A549 treated with dexamethasone at 1 μM for 4 hours (cell line): ENCODE results near the gene MAPRE3. TPM values are rescaled to one million over a fixed set of nuclear protein-coding genes. Genes with fewer than 3 reads are reported as not detected.

Experiments used
- total RNA-seq: library from RNA; stranded (reverse); fragments of 200-300 nt; extraction: Qiagen RNA extraction; gene quantifications from 5 replicates; pipeline ENCODE4 v1.2.3, GENCODE V29; 2022

The MAPRE3 gene
- 8.5 to 11.4 TPM (median 9.9 TPM) in 5 replicates for total RNA-seq

DNA sequence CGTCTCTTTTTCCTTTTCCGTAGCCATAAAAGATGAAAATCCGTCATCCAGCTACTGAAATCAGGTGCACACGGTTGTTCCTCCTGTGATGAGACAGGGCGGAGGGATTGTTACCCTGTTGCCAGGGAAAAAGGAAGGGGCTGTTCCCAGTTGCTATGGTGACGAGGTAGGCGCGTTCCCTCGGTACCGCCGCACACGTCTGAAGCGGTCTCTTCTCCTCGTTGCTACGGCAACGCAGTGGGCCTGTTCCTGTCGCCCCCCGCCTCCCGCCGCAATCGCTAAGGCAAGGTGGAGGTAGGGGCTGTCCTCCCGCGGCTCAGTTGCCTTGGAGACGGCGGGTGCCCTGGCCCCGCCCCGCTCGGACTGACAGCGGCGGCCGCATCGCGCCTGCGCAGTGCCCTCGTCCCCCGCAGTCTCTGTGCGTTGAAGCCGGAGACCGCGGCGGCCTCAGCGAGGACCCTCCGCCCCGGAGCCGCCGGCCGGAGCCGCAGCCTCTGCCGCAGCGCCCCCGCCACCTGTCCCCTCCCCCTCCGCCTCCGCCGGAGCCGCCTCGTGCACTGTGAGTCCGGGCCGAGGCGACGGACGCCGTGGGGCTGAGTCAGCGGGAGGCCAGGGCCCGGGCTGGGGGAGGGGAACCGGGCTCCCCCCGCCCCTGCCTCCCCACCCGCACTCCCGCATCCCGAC, at the start of gene MAPRE3:
Gene MAPRE3 (plus strand): TSS at position 394 of the 684 bp plus-strand sequence. CDS start 51,582 bp downstream, outside the sequence.

GRCh38 chr2:27032495-27033252, 62.2 kb downstream of the MAPRE3 start, which contains the start of gene TMEM214:
TSS of gene TMEM214 (plus strand) at chr2:27032965. CDS start at chr2:27033016, 51 bp downstream.

GRCh38 chr2:27050996-27051901, 80.8 kb downstream of the MAPRE3 start, which contains the start of gene AGBL5:
TSS of gene AGBL5 (plus strand) at chr2:27051668. CDS start at chr2:27052959, 1,291 bp downstream.

GRCh38 chr2:27071277-27071989, 101.0 kb downstream of the MAPRE3 start, which contains the start of gene OST4:
TSS of gene OST4 (minus strand) at chr2:27071654.

Other genes with a start within 250 kb of the MAPRE3 start
- 32.4 to 44.5 TPM (median 43.1 TPM) in 5 replicates for gene SLC35F6, start 206.4 kb upstream of the MAPRE3 start, total RNA-seq
- 38.8 to 53.8 TPM (median 51.0 TPM) in 5 replicates for gene CENPA, start 184.6 kb upstream of the MAPRE3 start, total RNA-seq
- 3.6 to 6.4 TPM (median 5.2 TPM) in 5 replicates for gene DPYSL5, start 122.5 kb upstream of the MAPRE3 start, total RNA-seq
- gene TMEM214, start 62.3 kb downstream of the MAPRE3 start, total RNA-seq = 47.0 to 70.0 TPM (median 69.4 TPM) in 5 replicates
- 28.5 to 34.9 TPM (median 34.4 TPM) in 5 replicates for gene AGBL5, start 81.0 kb downstream of the MAPRE3 start, total RNA-seq
- 529 to 708 TPM (median 553 TPM) in 5 replicates for gene OST4, start 101.0 kb downstream of the MAPRE3 start, total RNA-seq
- gene EMILIN1, start 108.0 kb downstream of the MAPRE3 start, total RNA-seq = 0.32 to 0.57 TPM (median 0.43 TPM) in 5 replicates
- gene KHK, start 116.1 kb downstream of the MAPRE3 start, total RNA-seq = 7.6 to 9.1 TPM (median 8.3 TPM) in 5 replicates
- 7.2 to 8.1 TPM (median 7.8 TPM) in 5 replicates for gene CGREF1, start 148.5 kb downstream of the MAPRE3 start, total RNA-seq
- gene ABHD1, start 153.2 kb downstream of the MAPRE3 start, total RNA-seq = 0.50 to 1.8 TPM (median 1.5 TPM) in 5 replicates
- gene PREB, start 164.0 kb downstream of the MAPRE3 start, total RNA-seq = 41.9 to 59.1 TPM (median 55.6 TPM) in 5 replicates
- gene PRR30, start 168.8 kb downstream of the MAPRE3 start, total RNA-seq = not detected in 5 replicates
- not detected in 5 replicates for gene TCF23, start 178.4 kb downstream of the MAPRE3 start, total RNA-seq
- 203 to 224 TPM (median 205 TPM) in 5 replicates for gene ATRAID, start 241.4 kb downstream of the MAPRE3 start, total RNA-seq
- 63.3 to 67.2 TPM (median 66.7 TPM) in 5 replicates for gene SLC5A6, start 241.6 kb downstream of the MAPRE3 start, total RNA-seq
- gene CAD, start 246.7 kb downstream of the MAPRE3 start, total RNA-seq = 46.1 to 66.1 TPM (median 64.5 TPM) in 5 replicates